A549 (cell line): Measurements from ENCODE around the gene HASPIN.

Experiments
- BHLHE40 ChIP-seq: IDR thresholded peaks from 2 replicates; pipeline ENCODE4 v1.6.1; 2012; ENCODE audit warnings: low read depth, low read length, inconsistent platforms
- CHD2 ChIP-seq: fragments of 150-350 bp; IDR thresholded peaks from 2 replicates; pipeline ENCODE4 v1.6.1; 2014; ENCODE audit warnings: low read length; ENCODE audit not compliant: partially characterized antibody
- CTCF ChIP-seq: fragments of >200 bp; sonication (Bioruptor Twin); formaldehyde crosslinking; IDR thresholded peaks from 3 replicates; pipeline ENCODE4 v1.5.1; 2016
- ELK1 ChIP-seq: fragments of 150-350 bp; IDR thresholded peaks from 2 replicates; pipeline ENCODE4 v1.6.1; 2014; ENCODE audit warnings: low read depth, mild to moderate bottlenecking, low read length
- EP300 ChIP-seq, 2 experiments: fragments of >200 bp; sonication (Bioruptor Twin); formaldehyde crosslinking; IDR thresholded peaks; 2 replicates in 1 of 2; 3 replicates in 1 of 2; pipeline ENCODE4 v1.6.1; 2016 to 2017
- MAFK ChIP-seq: fragments of 450-650 bp; IDR thresholded peaks from 2 replicates; pipeline ENCODE4 v1.6.1; 2014; ENCODE audit not compliant: partially characterized antibody
- PBX3 ChIP-seq: IDR thresholded peaks from 2 replicates; pipeline ENCODE4 v1.6.1; 2012
- POLR2A ChIP-seq: IDR thresholded peaks from 2 replicates; pipeline ENCODE4 v1.6.1; 2012; ENCODE audit warnings: mild to moderate bottlenecking, low read length
- RAD21 ChIP-seq, 2 experiments: fragments of >200 bp in 1 of 2; sonication (Bioruptor Twin) in 1 of 2; formaldehyde crosslinking in 1 of 2; IDR thresholded peaks in 1 of 2; conservative IDR thresholded peaks in 1 of 2; 2 replicates in 1 of 2; 3 replicates in 1 of 2; pipeline ENCODE4 v1.6.1; 2012 to 2018; ENCODE audit warnings: inconsistent platforms in 1 of 2
- RFX5 ChIP-seq: fragments of 450-650 bp; IDR thresholded peaks from 2 replicates; pipeline ENCODE4 v1.7.1; 2014; ENCODE audit warnings: antibody characterized with exemption, mild to moderate bottlenecking, moderate library complexity
- SMC3 ChIP-seq: fragments of >200 bp; sonication (Bioruptor Twin); formaldehyde crosslinking; IDR thresholded peaks from 3 replicates; pipeline ENCODE4 v1.6.1; 2018; ENCODE audit warnings: inconsistent platforms
- SREBF2 ChIP-seq: fragments of 450-650 bp; IDR thresholded peaks from 2 replicates; pipeline ENCODE4 v1.6.1; 2014; ENCODE audit warnings: mild to moderate bottlenecking, moderate library complexity
- TF ChIP-seq, protein P1 (sequence below): IDR thresholded peaks from 2 replicates; pipeline ENCODE4 v1.6.1; 2012
- TF ChIP-seq, protein P2 (sequence below): fragments of 250-450 bp; sonication (Bioruptor Pico); IDR thresholded peaks from 2 replicates; pipeline ENCODE4 v1.5.0; 2021; ENCODE audit warnings: mild to moderate bottlenecking, moderate library complexity, borderline replicate concordance

GRCh38 chr17:3753624-3754023 lies 29.9 kb downstream of the HASPIN start:
- TF ChIP-seq SMC3 = no peak
- no peak for TF ChIP-seq PBX3
- TF ChIP-seq CTCF = no peak
- no peak for TF ChIP-seq RFX5
- no peak for TF ChIP-seq ELK1
- TF ChIP-seq, protein P1, sequence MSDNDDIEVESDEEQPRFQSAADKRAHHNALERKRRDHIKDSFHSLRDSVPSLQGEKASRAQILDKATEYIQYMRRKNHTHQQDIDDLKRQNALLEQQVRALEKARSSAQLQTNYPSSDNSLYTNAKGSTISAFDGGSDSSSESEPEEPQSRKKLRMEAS = no peak
- TF ChIP-seq MAFK = no peak
- TF ChIP-seq SREBF2 = no peak
- TF ChIP-seq BHLHE40 = no peak
- no peak for TF ChIP-seq CHD2
- TF ChIP-seq EP300 (IDR thresholded peaks at IDR 0.05) = no peak
- no peak for TF ChIP-seq POLR2A
- no peak for TF ChIP-seq RAD21 (conservative IDR thresholded peaks at IDR 0.05 in 1 of 2, IDR thresholded peaks at IDR 0.05 in 1 of 2)
- TF ChIP-seq, protein P2, sequence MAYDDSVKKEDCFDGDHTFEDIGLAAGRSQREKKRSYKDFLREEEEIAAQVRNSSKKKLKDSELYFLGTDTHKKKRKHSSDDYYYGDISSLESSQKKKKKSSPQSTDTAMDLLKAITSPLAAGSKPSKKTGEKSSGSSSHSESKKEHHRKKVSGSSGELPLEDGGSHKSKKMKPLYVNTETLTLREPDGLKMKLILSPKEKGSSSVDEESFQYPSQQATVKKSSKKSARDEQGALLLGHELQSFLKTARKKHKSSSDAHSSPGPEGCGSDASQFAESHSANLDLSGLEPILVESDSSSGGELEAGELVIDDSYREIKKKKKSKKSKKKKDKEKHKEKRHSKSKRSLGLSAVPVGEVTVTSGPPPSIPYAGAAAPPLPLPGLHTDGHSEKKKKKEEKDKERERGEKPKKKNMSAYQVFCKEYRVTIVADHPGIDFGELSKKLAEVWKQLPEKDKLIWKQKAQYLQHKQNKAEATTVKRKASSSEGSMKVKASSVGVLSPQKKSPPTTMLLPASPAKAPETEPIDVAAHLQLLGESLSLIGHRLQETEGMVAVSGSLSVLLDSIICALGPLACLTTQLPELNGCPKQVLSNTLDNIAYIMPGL (CRISPR knock-in tag) = no peak
